ENCODE results near the gene CPXM2. TPM values are rescaled to one million over a fixed set of nuclear protein-coding genes. Genes with fewer than 3 reads are reported as not detected.

Gene CPXM2
- polyA plus RNA-seq, 1 donor (not counting 4 experiments of a cell fraction or from before 2014, with no cell fraction given) = 0.03 TPM

DNA sequence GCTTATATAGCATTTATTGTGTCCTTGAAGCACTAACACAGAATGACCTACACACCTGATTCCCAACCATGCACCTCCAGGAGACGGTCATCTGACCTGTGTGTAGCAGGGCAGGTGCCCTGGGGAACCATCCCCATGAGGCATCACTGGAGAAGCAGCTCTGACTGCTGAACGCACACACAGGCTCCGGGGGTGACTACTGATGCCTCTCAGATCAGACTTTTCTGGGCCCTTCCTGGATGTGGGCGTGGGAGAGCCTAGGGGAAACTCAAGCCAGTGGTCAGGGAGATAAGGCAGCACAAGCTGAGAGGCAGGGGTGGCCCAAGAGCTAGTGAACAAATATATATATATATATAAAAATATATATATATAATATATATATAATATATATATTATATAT is 37.6 kb downstream of the CPXM2 start:
- H3K36me3 ChIP-seq (ENCODE audit: control insufficient read depth in 2 of 2, extremely low read depth in 1 of 2, insufficient read depth in 2 of 2, low read length in 2 of 2) = no peaks in the 10 kb centered on the region
- no peak for FAIRE-seq
- no peaks in the 10 kb centered on the region for H3K27me3 ChIP-seq (ENCODE audit: control insufficient read depth, extremely low read depth, insufficient read depth, low read length)
- no peak overlapping the region for H3K27ac ChIP-seq (ENCODE audit: control insufficient read depth, insufficient read depth, low read length)
- H3K9me3 ChIP-seq (ENCODE audit: control insufficient read depth, low read depth, low read length) = no peaks in the 10 kb centered on the region
- no peaks in the 10 kb centered on the region for H3K79me2 ChIP-seq (ENCODE audit: control insufficient read depth, insufficient read depth, low read length)
- dilution Hi-C loops (cut with MboI; ENCODE audit: extremely low pct_ligation_motif_present, low sequenced_read_pairs) = no loop called here
- no peak overlapping the region for H2AFZ ChIP-seq (ENCODE audit: control insufficient read depth, low read length)
- TF ChIP-seq, protein P1, sequence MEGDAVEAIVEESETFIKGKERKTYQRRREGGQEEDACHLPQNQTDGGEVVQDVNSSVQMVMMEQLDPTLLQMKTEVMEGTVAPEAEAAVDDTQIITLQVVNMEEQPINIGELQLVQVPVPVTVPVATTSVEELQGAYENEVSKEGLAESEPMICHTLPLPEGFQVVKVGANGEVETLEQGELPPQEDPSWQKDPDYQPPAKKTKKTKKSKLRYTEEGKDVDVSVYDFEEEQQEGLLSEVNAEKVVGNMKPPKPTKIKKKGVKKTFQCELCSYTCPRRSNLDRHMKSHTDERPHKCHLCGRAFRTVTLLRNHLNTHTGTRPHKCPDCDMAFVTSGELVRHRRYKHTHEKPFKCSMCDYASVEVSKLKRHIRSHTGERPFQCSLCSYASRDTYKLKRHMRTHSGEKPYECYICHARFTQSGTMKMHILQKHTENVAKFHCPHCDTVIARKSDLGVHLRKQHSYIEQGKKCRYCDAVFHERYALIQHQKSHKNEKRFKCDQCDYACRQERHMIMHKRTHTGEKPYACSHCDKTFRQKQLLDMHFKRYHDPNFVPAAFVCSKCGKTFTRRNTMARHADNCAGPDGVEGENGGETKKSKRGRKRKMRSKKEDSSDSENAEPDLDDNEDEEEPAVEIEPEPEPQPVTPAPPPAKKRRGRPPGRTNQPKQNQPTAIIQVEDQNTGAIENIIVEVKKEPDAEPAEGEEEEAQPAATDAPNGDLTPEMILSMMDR (optimal IDR thresholded peaks at IDR 0.05 in 1 of 3, IDR thresholded peaks at IDR 0.05 in 1 of 3, conservative IDR thresholded peaks at IDR 0.05 in 1 of 3; ENCODE audit: extremely low read depth in 1 of 3, insufficient read depth in 2 of 3, low read length in 3 of 3) = no peak
- no peak for TF ChIP-seq EZH2 (IDR thresholded peaks at IDR 0.05; ENCODE audit: low read length)
- no peak overlapping the region for H3K4me3 ChIP-seq (ENCODE audit: control insufficient read depth in 2 of 3, extremely low read depth in 1 of 3, insufficient read depth in 2 of 3, low read depth in 1 of 3, low read length in 3 of 3)
- no peak overlapping the region for H3K4me2 ChIP-seq (ENCODE audit: control insufficient read depth, extremely low read depth, insufficient read depth, low read depth, low read length)
- no peak for DNase-seq (ENCODE audit: low read depth, low spot score)
- no peaks in the 10 kb centered on the region for H4K20me1 ChIP-seq (ENCODE audit: control insufficient read depth, extremely low read depth, insufficient read depth, low read length)
- no peak overlapping the region for H3K9ac ChIP-seq (ENCODE audit: control insufficient read depth, extremely low read depth, insufficient read depth, low read length)
- no peaks in the 10 kb centered on the region for H3K9me1 ChIP-seq (ENCODE audit: control insufficient read depth, extremely low read depth, insufficient read depth, low read length)
- peaks cover 2% of the 10 kb centered on the region for H3K4me1 ChIP-seq (ENCODE audit: control insufficient read depth, extremely low read depth, insufficient read depth, low read length)

DNA sequence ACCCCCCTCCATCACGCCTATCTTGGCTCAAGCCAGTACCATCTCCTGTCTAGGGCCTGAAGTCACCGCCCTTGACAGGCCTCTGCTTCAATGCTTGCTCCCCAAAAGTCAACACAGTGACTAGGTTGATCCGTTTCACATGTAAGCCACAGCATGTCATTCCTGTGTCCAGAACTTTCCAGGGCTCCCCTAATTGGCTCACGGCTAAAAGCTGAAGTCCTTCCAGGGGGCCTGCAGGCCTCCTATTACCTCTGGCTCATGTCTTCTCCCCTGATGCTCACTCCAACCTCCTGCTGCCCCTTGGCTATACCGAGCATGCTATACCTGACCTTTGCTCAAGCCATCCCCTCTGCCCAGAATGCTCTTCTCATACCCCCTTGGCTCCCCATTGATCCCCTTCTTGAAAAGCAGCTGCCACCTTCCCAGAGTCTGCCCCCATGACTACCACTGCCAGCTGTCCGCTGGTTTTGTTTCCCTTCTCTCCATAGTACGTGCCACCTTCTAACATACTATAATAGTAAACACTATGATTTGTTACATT is 39.1 kb downstream of the CPXM2 start:
- FAIRE-seq = no peak

More for the DNA sequence above, 39.1 kb downstream of the CPXM2 start:
- no peak overlapping the region for H3K27ac ChIP-seq (ENCODE audit: control insufficient read depth, insufficient read depth, low read length)
- dilution Hi-C loops (cut with MboI; ENCODE audit: extremely low pct_ligation_motif_present, low sequenced_read_pairs) = no loop called here
- TF ChIP-seq, protein P1 (optimal IDR thresholded peaks at IDR 0.05 in 1 of 3, IDR thresholded peaks at IDR 0.05 in 1 of 3, conservative IDR thresholded peaks at IDR 0.05 in 1 of 3; ENCODE audit: extremely low read depth in 1 of 3, insufficient read depth in 2 of 3, low read length in 3 of 3) = no peak
- TF ChIP-seq EZH2 (IDR thresholded peaks at IDR 0.05; ENCODE audit: low read length) = no peak
- no peaks in the 10 kb centered on the region for H3K79me2 ChIP-seq (ENCODE audit: control insufficient read depth, insufficient read depth, low read length)
- no peaks in the 10 kb centered on the region for H3K36me3 ChIP-seq (ENCODE audit: control insufficient read depth in 2 of 2, extremely low read depth in 1 of 2, insufficient read depth in 2 of 2, low read length in 2 of 2)
- H4K20me1 ChIP-seq (ENCODE audit: control insufficient read depth, extremely low read depth, insufficient read depth, low read length) = no peaks in the 10 kb centered on the region
- no peak for DNase-seq (ENCODE audit: low read depth, low spot score)
- no peak overlapping the region for H3K9ac ChIP-seq (ENCODE audit: control insufficient read depth, extremely low read depth, insufficient read depth, low read length)
- no peaks in the 10 kb centered on the region for H3K9me3 ChIP-seq (ENCODE audit: control insufficient read depth, low read depth, low read length)
- no peaks in the 10 kb centered on the region for H3K9me1 ChIP-seq (ENCODE audit: control insufficient read depth, extremely low read depth, insufficient read depth, low read length)
- H3K4me3 ChIP-seq (ENCODE audit: control insufficient read depth in 2 of 3, extremely low read depth in 1 of 3, insufficient read depth in 2 of 3, low read depth in 1 of 3, low read length in 3 of 3) = no peak overlapping the region
- no peak overlapping the region for H3K4me2 ChIP-seq (ENCODE audit: control insufficient read depth, extremely low read depth, insufficient read depth, low read depth, low read length)
- H2AFZ ChIP-seq (ENCODE audit: control insufficient read depth, low read length) = no peak overlapping the region
- peaks cover 12% of the 10 kb centered on the region for H3K4me1 ChIP-seq (ENCODE audit: control insufficient read depth, extremely low read depth, insufficient read depth, low read length)
- H3K27me3 ChIP-seq (ENCODE audit: control insufficient read depth, extremely low read depth, insufficient read depth, low read length) = no peaks in the 10 kb centered on the region
